GM12878 (cell line): ENCODE measurements around the gene UNKL. TPM values are rescaled to one million over a fixed set of nuclear protein-coding genes. Genes with fewer than 3 reads are reported as not detected.

Experiments
- ATAC-seq: fragments of 200-7000 bp; cut with Tn5 transposase; 3 replicates; pipeline ENCODE4 v1.9.1; 2020; ENCODE audit warnings: mild to moderate bottlenecking, moderate library complexity
- BruUV-seq: library from RNA; stranded (reverse); fragments of 400-500 nt; replicated peaks from 2 replicates; lab custom pipeline; 2021; lab: Mats Ljungman, UMichigan
- CTCF ChIA-PET: fragments of 300-600 bp; sonication (Branson Sonifier 250); formaldehyde crosslinking; extraction: SDS; loops from one replicate; lab custom pipeline; 2021; ENCODE audit warnings: inconsistent platforms; lab: Yijun Ruan, JAX
- POLR2A ChIA-PET: fragments of 350-600 bp; formaldehyde crosslinking; extraction: SDS; loops from one replicate; lab custom pipeline; 2021; ENCODE audit warnings: inconsistent platforms; lab: Charles Lee
- RAD21 ChIA-PET: fragments of 300-600 bp; sonication (Branson Sonifier 250); formaldehyde crosslinking; loops from one replicate; lab custom pipeline; 2023; ENCODE audit warnings: antibody characterized with exemption; ENCODE audit not compliant: unreplicated experiment; lab: Charles Lee
- SMC1A ChIA-PET: fragments of 300-600 bp; sonication (Branson Sonifier 250); formaldehyde crosslinking; loops from one replicate; lab custom pipeline; 2023; ENCODE audit not compliant: unreplicated experiment, uncharacterized antibody; lab: Charles Lee
- DNase-seq: peaks from one replicate; pipeline ENCODE4 v3.0.0-alpha.2; 2011; ENCODE audit warnings: low read depth, low spot score
- FAIRE-seq: peaks from 3 replicates; lab custom pipeline; 2011; peaks lifted over from hg19 to GRCh38; lab: Jason Lieb, UNC
- H2AFZ ChIP-seq: 2 replicates; pipeline ENCODE4 v1.6.0; 2011; ENCODE audit warnings: low read depth, low read length, control low read depth; ENCODE audit not compliant: control insufficient read depth
- H3K27ac ChIP-seq: 2 replicates; pipeline ENCODE4 v1.5.1; 2011; ENCODE audit warnings: control low read depth; ENCODE audit not compliant: control insufficient read depth, insufficient read depth
- H3K27me3 ChIP-seq, 2 experiments: replicated peaks in 1 of 2; 2 replicates each; pipeline versions ENCODE4 v1.6.0 to v1.6.1; 2011; ENCODE audit warnings: low read length in 1 of 2; ENCODE audit not compliant: control insufficient read depth in 2 of 2, insufficient read depth in 2 of 2
- H3K36me3 ChIP-seq, 2 experiments: 2 replicates each; pipeline ENCODE4 v1.5.1; 2011; ENCODE audit warnings: low read length in 1 of 2; ENCODE audit not compliant: control insufficient read depth in 2 of 2, insufficient read depth in 2 of 2
- H3K4me1 ChIP-seq: 2 replicates; pipeline ENCODE4 v1.6.1; 2011; ENCODE audit warnings: mild to moderate bottlenecking, low read length, moderate library complexity, mixed read lengths; ENCODE audit not compliant: control insufficient read depth, insufficient read depth
- H3K4me2 ChIP-seq: 2 replicates; pipeline ENCODE4 v1.6.0; 2011; ENCODE audit warnings: control low read depth; ENCODE audit not compliant: control insufficient read depth, insufficient read depth
- H3K4me3 ChIP-seq: fragments of 200-600 bp; sonication (generic); 2 replicates; pipeline ENCODE4 v1.5.1; 2016
- H3K79me2 ChIP-seq: 2 replicates; pipeline ENCODE4 v1.6.0; 2011; ENCODE audit warnings: low read length; ENCODE audit not compliant: control insufficient read depth, insufficient read depth
- H3K9ac ChIP-seq: 2 replicates; pipeline ENCODE4 v1.8.0; 2011; ENCODE audit warnings: low read length, control low read depth, mixed read lengths; ENCODE audit not compliant: control insufficient read depth, insufficient read depth
- H3K9me3 ChIP-seq: replicated peaks from 3 replicates; pipeline ENCODE4 v1.5.1; 2011; ENCODE audit warnings: mild to moderate bottlenecking, low read length; ENCODE audit not compliant: control insufficient read depth, insufficient read depth
- H4K20me1 ChIP-seq: 2 replicates; pipeline ENCODE4 v1.6.0; 2011; ENCODE audit not compliant: control insufficient read depth, insufficient read depth
- CEBPB ChIP-seq, 2 experiments: fragments of 150-350 bp in 1 of 2; IDR thresholded peaks; 2 replicates each; pipeline ENCODE4 v1.6.1; 2012 to 2014; ENCODE audit warnings: low read depth in 2 of 2, low read length in 2 of 2, borderline replicate concordance in 1 of 2, inconsistent platforms in 1 of 2
- CUX1 ChIP-seq: IDR thresholded peaks from 2 replicates; pipeline ENCODE4 v1.6.1; 2012; ENCODE audit warnings: improper control_type of control experiment, low read depth, low read length; ENCODE audit not compliant: insufficient replicate concordance
- LARP7 ChIP-seq: fragments of 450-650 bp; IDR thresholded peaks from 2 replicates; pipeline ENCODE4 v1.6.1; 2017; ENCODE audit warnings: mild to moderate bottlenecking
- NBN ChIP-seq: fragments of 450-650 bp; IDR thresholded peaks from 2 replicates; pipeline ENCODE4 v1.6.1; 2016
- NKRF ChIP-seq: fragments of 450-650 bp; conservative IDR thresholded peaks from 2 replicates; pipeline ENCODE4 v1.6.1; 2017; ENCODE audit warnings: mild to moderate bottlenecking, moderate library complexity
- RUNX3 ChIP-seq: IDR thresholded peaks from 2 replicates; pipeline ENCODE4 v1.6.1; 2012; ENCODE audit warnings: low read length, inconsistent platforms
- USF1 ChIP-seq: IDR thresholded peaks from 2 replicates; pipeline ENCODE4 v1.6.1; 2011; ENCODE audit warnings: borderline replicate concordance, low read depth, mild to moderate bottlenecking, moderate library complexity, mixed read lengths, low read length; ENCODE audit not compliant: insufficient read depth; ENCODE audit errors: extremely low read length
- ZNF207 ChIP-seq: fragments of 450-650 bp; IDR thresholded peaks from 2 replicates; pipeline ENCODE4 v1.6.1; 2014; ENCODE audit warnings: antibody characterized with exemption, mild to moderate bottlenecking, borderline replicate concordance
- ZNF217 ChIP-seq: fragments of 450-650 bp; IDR thresholded peaks from 2 replicates; pipeline ENCODE4 v1.6.1; 2017; ENCODE audit warnings: antibody characterized with exemption, mild to moderate bottlenecking
- WGBS: methylation state at CpG from one replicate; pipeline ENCODE4 v1.1.6; 2016; ENCODE audit warnings: low lambda C conversion rate; ENCODE audit not compliant: insufficient replicate concordance, insufficient coverage; ENCODE audit errors: missing lambda C conversion rate; 5-methylcytosine and 5-hydroxymethylcytosine counted together
- in situ Hi-C: fragments of 300-500 bp; cut with MboI; formaldehyde crosslinking; loops from 9 replicates; pipeline ENCODE4 v1.14.3; 2018; ENCODE audit warnings: mixed read lengths
- intact Hi-C: fragments of 100-400 bp; cut with micrococcal nuclease; formaldehyde crosslinking; loops from one replicate; pipeline ENCODE4 v1.14.2; 2022; ENCODE audit not compliant: unreplicated experiment
- polyA plus RNA-seq, 11 experiments: library from polyadenylated mRNA; depleted of rRNA in 4 of 11; unstranded in 6 of 11; stranded (reverse) in 5 of 11; fragments of >200 nt; fragmentation: Nextera tagmentation in 4 of 11; fragmentation: Illumina TruSeq in 1 of 11; extraction: Ambion mirVana in 4 of 11; extraction: Trizol in 1 of 11; gene quantifications; 1 replicate in 1 of 11; 2 replicates in 10 of 11; pipeline versions ENCODE4 v1.2.1 to v1.2.3, GENCODE V29; 2011 to 2016; ENCODE audit warnings: inconsistent platforms in 2 of 11, missing spikeins in 2 of 11, low read depth in 1 of 11
- total RNA-seq, 4 experiments: library from RNA; depleted of rRNA in 3 of 4; stranded (reverse); fragments of >200 nt in 3 of 4; fragmentation: Illumina TruSeq in 1 of 4; extraction: Trizol in 1 of 4; gene quantifications; 2 replicates each; pipeline versions ENCODE4 v1.2.1 to v1.2.3, GENCODE V29; 2013 to 2021

UNKL gene
- total and polyA plus RNA-seq, 10 of the 15 experiments (the other 5 are each of a cell fraction or from before 2014, with no cell fraction given), result 0.40 to 21.6 (median 9.1) TPM

GRCh38 chr16:1335996-1336395 is 78.5 kb downstream of the UNKL start (continued):
- TF ChIP-seq USF1, result no peak
- TF ChIP-seq, all 136 proteins: peak for 1

GRCh38 chr16:1335211-1335971 is 79.1 kb downstream of the UNKL start:
- Histone ChIP-seq H3K9ac (no peak overlapping the region), H3K36me3 (no peaks in the 10 kb centered on the region), H3K4me3 (no peak overlapping the region), H3K9me3 (peaks cover under 1% of the 10 kb centered on the region; the same call in 2 of the 3 replicates), H2AFZ (no peak overlapping the region), H3K27me3 (peaks cover 5 to 14% of the 10 kb centered on the region in 2 experiments; a peak in 3 of 4 replicates), H3K4me1 (peaks cover 9% of the 10 kb centered on the region; the same call in 1 of the 2 replicates), H3K4me2 (no peak overlapping the region), H3K79me2 (no peaks in the 10 kb centered on the region), H4K20me1 (no peaks in the 10 kb centered on the region), H3K27ac (no peak overlapping the region)
- POLR2A ChIA-PET, result no interaction called here
- ATAC-seq (peak; percentile 12; the same call in 2 of the 3 replicates), DNase-seq (no peak), FAIRE-seq (no peak)
- WGBS, result 20% methylated on average over 16 of the region's 16 CpGs
- RAD21 ChIA-PET, result no interaction called here
- in situ Hi-C loops (no loop called here), intact Hi-C loops (no loop called here)
- CTCF ChIA-PET, result no interaction called here
- BruUV-seq, result no TSS peak
- SMC1A ChIA-PET, result no interaction called here
- TF ChIP-seq ZNF207 (no peak), LARP7 (no peak), NKRF (no peak), CUX1 (no peak), ZNF217 (no peak), RUNX3 (no peak), NBN (no peak), CEBPB (IDR thresholded peaks at IDR 0.05; ENCODE audit: borderline replicate concordance in 1 of 2, low read depth in 2 of 2, low read length in 2 of 2) (no peak)
